Measurements from ENCODE around the gene ERG.

The ERG gene

DNA sequence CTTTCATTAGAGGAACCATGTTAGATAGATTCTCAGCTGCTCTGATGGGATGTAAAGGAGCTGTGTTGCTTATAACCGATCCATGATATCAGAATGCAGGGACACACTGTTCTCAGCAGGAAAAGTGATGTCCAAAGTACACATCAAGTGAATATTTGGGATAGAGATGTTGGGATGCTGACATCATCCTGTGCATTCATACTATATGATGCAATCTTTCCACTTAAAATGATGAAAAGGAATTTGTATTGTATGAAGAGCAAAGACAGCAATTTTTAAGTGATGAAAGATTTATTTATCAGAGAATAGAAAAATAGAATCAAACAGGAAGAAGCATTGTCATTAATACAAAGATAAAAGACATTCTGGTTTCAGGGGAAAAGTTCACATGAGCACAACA, 110.1 kb downstream of the ERG start:
- no peak for DNase-seq

DNA sequence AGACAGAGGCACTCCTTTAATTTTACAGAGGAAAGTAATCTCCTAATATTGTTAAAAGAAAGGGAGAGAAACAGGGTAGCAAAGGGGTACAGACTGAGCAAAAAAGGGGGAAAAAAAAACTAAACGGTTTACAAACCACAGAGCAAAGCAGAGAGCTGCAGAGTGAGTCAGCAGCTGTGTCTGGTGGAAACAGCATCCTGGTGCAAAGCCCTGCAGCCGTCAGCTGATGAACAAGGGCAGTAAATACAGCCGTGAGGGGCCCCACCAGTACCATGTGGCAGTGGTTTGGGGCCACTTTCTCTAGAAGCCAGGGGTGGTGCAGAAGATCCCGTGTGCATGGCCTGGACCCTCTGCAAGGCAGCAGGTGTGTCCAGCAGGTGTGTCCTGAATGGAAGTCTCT, 111.3 kb downstream of the ERG start:
- DNase-seq = no peak

DNA sequence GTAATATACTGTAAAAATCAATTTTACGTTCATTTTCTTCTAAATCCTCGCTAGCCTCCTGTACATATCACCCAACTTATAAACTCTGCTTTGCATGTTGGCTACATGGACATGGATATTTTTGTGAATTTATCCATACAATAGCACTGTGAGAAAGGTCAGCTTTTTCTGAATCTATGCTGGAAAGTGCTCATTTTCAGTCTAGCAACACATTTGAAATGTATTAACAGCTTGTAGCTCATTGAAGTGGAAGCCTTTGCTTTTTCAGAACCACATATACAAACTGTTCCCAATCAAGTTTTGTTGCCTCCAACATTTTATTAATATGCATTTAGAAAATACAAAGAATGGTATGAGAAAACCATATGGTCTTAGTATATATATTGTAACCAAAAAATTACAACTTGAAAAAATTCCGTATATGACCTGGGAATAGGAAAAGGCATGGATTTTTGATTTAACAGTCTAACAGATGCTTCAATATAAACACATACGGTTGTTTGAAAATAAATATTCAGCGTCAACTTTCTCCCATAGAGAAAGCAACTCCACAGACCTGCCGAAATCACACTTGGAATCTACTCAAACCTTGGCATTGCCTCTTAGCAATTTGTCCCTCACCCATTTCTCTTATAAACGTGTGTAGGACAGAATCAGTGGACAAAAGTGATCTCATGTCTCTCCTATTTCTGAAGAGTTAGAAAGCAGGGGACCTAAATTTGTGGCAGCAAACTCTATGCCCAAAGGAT, 112.7 kb downstream of the ERG start:
- no peak for DNase-seq

DNA sequence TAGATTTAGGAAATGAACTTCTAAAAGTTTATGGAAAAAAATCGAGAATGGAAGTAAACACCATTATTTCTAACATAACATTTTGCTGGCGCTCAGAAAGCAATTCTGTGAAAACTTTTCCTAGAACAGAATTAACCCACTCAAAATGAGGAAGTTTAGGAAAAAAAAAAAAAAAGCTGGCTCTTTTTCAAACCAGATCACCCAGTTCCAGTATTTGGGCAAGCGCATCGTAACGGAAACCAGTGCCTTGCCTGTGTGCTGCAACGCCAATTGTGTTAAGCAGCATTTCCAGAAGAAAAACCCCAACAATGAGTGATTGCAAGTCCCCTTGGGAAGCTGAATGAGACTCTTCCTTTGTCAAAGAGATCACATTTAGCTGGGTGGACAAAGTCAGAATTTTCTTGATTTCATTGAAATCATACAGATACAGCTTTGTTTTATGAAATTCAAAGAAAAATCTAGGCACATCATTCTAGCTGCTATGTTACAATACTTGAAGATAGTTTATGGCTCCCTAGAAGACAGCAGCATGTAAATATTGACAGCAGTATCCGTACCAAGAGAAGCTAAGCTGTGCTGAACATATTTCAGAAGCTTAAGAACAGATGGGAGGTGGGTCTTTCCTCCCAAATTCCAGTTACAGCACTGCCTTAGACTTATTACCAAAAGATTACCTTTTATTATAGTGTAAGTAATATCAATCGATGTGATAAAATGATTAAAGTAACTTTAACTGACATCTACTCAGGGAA, 113.4 kb downstream of the ERG start:
- DNase-seq = no peak

DNA sequence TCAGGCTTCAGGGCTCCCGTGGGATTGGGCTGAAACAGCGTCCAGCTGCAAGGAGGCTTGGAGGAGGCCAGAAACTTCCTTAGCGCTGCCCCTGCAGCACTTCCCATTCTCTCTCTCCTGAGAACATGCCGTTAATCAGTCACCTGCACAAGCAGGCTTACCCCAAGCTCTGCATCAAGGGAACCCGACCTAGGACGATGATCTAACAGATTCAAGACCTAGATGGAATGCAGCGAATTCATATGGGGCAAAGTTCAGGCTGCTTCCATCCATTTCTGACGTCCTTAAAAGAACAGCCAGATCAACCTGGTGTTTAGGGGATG, 114.1 kb downstream of the ERG start:
- no peak for DNase-seq

DNA sequence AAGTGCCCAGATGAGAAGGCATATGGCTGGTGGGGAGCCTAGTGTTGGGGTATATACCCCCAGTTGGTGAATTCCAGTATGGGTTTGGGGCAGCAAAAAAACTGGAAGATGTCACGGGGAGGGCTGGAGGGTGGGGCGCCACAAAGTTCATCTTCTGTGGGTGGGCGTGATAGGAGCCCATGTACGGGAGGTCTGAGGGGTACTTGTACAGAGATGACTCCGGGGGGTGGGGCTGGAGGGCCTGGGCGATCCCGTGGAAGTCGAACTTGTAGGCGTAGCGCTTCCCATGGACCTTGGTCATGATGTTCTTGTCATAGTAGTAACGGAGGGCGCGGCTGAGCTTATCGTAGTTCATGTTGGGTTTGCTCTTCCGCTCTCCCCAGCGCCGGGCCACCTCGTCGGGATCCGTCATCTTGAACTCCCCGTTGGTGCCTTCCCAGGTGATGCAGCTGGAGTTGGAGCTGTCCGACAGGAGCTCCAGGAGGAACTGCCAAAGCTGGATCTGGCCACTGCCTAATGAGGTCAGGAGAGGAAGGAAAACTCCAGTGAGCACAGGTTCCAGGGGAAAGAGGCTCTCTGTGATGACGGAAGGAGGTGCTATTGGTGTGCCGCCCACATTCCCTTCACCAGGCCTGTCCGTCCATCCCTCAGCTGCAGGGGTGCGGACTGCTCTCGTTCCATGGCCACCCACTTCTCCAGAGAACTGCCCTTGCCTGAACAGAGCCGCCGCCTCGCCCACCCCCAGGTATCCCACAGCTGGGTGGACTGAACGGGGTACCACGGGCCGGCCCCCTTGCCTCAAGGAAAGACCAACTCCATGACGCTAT, 114.7 kb downstream of the ERG start:
- DNase-seq = no peak

DNA sequence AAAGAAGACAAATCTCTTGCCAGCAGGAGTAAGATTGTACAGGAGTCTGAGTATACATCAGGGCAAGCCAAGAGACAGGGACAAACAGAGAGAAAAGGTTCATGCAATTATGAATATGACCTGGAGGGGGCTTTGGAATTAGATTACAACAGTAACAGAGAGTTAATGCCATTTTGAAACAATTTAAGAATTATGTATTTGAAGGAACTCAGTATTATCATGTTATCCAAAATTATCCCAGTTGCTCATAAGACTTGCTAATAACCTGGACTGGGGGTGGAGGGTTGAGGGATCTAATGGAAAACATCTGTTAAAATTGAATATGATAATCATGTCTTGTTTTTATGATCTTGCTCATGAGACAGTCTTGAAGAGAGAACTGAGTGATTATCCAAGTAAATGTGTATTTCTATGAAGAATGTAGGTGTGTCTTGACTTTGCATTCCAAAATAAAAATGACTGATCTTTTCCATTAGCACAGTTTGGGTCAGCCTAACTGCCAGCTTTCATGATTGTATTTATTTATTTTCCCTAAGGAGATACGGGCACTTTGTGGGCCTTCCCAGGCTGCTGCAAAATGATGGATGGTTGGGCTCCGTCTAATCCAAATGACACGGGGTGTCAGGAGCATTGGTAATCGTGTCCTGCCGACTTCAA, 117.7 kb downstream of the ERG start:
- DNase-seq = no peak

DNA sequence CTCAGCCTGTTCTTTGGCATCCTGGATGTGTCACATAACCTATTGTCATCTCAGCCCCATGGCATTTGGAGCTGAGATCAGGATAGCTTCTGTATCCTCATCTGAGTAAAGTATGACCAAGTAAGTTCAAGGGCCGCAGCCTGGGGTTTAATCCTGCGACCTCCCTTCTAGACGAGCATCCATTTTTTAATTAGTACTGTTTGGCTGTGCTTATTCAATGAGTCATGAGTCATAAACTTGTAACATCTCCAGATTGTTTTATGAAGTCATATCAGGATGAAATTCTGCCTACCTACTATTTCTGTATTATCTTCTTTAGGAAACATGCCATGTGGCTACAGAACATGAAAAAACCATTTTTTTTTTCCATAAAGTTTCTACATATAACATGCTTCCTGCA, 119.1 kb downstream of the ERG start:
- DNase-seq = no peak

DNA sequence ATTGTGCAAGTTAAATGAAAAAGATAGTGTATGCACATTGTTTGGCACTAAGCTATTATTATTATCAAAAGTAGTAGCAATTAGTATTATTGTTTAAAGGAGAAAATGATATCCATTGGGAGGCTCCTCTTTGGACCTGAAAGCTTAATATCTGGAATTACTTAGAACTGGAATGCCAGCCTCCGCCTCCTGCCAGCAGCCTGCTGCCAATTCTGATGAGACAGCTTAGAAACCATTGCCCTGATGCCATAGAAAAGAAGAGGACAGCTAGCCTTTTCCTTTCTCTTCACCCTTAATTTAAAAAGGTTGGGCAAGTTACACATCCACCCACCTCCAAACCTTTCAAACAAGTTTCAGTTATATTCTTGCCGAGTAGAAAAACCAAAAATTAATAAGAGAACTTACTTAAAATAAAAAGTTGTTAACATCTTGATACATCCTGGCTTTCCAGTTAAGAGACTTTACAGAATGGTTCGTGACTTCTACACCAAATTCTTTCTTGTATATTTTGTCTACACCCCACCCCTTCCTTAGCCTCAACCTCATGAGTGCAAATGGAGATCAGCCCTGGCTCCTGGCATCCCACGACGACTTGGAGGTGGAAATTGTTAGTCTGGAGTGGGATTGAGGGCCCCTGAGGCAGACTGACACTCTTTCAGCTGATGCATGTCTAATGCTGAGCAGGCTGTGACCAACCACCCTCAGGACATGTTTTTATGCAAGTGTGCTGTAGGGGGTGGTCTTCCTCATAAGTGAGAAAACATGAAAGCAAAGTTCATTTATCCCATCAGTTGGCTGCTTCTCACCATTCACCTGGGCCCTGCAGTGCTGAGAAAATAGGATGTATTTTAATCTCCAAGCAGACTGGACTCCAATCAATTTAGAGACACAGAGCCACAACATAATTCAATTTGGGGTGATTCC, 120.8 kb downstream of the ERG start:
- no peak for DNase-seq

DNA sequence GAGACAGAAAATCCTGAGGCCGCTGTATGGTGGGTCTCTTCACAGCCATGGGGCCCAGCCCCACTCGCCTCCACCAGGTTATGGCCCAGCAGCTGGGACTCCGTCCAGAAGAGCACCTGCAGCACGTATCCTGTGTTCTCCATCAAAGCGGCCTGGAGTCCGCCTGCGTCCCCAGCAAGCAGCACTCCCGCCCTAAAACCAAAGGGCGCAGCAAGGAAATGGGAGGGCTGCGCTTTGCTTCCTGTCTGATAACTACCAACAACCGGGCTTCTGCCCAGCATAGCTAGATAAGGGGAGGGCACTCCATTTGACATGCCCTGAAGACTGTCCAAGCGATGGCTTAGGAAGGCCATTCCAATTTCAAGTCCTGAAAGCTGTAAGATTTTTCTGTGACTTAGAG, 121.6 kb downstream of the ERG start:
- DNase-seq = no peak

DNA sequence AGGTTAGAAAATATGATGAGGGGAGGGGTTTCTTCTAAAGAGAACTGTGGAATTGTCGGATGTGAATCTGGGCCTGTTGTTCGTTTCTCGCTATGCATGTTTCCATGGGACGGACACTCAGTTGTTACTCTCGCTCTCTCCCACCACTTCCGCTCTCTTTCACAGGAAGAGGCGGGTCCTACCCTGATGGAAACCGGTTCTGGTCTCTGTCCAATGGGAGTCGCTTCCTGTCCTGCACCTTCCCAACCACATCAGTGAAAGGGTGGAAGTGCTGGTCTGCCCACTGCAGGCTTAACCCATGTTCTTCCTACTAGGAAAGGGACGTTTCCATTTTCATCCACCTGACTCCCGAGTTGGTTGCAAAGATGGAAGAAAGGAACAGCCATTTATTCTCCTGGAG, 122.0 kb downstream of the ERG start:
- DNase-seq = no peak

DNA sequence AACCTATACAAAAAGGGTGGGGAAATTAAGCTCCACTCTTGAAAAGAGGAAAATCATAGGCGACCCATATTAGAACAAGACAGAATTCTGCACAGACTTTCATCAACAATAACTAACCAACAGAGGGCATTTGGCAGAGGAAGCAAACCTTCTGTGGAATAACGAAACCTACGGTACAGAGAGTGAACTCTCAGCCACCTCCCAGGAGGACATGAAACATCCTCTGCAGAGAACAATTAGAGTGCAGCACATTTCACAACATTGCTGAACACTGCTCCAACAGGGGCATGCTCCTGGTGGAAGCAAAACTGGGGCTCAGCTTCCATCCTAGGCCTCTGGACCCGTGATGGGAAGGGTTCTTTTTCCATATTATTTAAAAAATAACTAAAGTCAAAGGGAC, 130.6 kb downstream of the ERG start:
- DNase-seq = no peak

DNA sequence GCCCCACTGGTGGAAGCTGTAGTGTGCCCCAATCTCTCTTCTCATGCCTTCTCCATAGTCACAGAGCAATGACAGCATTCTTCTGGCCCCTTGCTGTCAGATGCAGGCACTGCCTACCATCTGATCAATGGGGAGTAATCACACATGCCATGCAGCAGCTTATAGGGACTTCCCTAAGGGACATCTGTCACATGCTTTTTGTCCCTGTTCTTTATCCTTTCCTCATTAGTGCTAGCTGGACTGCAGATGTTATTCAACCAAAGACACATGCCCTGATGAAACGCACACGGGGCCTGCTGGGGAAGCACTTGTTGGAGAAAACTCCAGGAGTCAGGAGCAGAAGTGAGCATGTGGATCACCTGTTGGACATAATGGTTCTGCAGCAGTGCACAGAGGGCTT, 132.8 kb downstream of the ERG start:
- peak; percentile 78 for DNase-seq

DNA sequence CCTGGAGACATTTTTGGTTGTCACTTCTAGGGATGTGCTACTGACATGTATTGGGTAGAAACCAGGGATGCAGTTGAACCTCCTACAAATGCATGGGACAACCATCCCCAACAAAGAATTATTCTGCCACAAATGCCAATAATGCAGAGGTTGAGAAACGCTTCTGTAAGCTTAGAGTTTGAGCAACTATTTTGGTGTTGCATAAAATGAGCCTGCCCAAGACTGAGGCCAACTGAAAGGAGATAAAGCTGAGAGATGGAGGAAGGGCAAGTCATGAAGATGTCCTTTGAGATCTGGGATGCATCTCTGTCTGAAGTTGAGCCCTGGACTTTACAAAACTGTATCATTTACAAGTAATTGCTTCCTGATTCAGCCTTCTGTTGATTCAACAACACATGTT, 134.6 kb downstream of the ERG start:
- no peak for DNase-seq

DNA sequence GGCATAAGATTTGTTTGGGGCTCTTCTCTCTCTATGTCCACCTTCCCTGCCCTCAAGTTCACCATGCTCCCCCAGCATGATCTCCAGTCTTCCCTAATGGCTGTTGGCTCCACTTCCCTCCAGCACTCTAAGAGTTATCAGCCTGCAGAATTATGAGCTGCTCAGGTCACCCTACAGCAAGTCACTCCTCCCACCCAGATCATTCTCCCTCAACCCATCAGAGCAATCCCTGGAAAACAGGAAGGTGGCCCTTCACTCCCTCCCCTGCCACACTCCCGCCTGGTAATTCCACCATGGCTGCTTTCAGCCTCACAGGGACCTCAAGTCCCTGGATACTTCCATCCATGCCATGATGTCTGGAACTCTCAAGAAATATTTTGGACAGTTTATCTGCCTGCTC, 137.0 kb downstream of the ERG start:
- DNase-seq = no peak

DNA sequence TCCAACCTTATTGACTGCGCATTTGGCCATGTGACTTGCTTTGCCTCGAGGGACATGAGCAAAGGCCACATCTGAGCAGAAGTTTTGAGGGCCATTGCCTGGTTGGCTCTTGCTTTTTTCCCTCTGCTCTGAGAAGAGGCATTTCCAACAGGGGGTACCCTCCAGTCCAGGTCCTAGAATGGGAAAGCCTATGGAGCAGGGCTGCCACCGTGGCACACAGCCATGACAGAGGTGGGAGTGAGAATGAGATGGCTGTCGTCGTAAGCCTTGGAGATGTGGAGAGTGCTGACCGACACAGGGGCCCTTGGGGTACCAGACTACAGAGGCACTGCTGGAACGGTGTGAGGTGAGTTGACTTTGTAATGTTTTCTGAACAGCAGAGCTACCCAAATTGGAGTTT, 138.4 kb downstream of the ERG start:
- no peak for DNase-seq

DNA sequence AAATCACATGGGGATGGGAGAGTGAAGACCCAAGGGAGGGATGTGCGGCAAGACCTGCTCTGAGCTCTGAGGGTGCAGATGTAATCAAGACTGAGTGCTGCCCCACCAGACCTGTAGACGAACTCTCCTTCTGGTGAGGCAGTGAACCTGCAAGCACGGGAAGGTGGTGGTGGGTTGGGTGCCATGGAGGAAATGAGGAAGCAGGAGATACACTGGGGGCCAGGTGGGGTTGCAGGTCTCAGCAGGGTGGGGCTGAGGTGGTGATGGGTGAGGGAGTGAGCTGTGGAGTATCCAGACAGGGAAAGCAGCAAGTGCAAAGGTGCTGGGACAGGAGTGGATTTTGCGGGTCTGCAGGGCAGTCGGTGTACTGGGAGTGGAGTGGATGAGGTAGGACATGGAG, 139.2 kb downstream of the ERG start:
- no peak for DNase-seq

DNA sequence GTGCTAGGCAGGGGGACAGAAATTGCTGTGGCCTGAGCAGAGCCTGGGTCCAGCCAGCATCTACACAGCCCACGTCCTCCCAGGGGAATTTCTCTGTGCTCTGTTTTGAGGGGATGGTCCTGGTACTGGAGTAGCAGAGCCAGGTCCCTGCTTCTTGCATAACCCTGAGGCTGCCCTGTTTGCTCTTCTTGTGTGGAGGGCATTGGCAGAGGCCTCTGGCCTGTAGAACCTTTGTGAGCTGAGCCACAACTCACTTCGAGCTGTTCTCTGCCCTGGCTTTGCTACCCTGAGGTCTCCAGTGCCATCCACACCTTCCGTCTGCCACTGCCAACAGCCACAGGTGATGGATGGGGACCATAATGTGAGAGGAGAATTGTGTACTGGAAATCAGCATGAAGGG, 139.6 kb downstream of the ERG start:
- DNase-seq = no peak

DNA sequence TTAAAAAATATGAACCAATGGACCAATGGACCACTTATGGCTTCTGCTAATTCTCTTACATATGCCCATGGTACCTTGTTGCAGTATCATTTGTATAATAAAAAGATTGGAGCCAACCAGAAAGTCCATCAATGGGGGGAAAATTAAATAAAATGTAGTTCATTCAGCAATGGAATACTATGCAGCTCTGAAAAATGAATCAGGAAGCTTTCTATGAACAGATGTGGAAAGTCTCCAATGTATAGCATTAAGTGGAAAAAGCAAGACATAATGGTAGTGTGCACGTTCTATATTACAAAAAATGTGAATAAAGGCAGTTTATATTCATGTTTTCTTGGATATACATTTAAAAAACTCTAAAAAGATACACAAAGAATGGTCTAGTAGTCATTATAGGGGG, 140.2 kb downstream of the ERG start:
- no peak for DNase-seq

DNA sequence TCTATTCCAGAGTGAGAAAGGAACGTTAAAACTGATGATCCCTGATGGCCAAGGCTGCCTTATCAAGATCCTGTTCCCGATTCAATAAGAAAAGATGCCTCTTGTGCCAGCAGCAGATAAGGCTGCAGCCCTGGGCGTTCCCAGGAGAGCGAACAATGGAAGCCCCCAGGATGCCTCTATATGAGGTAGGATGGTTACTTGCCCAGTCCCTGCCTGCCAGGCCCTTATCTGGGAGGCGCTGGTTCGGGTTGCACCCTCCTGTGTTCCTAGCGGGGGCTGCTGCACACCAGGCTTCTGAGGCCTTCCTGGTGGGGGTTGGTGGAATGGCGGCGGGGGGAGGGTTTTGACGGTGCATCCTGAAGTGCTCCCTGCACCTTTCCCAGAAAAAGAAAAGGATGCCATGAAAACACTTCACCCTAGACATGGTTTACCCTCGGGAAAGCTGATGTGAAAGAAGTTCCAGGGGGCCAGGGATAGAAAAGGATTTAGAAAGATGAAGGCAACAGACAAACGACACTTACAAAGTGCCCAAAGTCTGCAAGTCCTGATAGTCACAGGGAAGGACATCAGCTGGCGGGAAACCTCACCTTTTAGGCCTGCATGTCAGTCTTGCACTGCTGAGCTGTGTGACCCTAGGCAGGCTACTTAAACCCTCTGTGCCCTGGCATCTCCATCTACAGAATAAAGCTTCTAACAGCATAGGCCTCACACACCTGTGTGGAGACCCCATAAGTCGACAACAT, 141.2 kb downstream of the ERG start:
- DNase-seq = no peak

DNA sequence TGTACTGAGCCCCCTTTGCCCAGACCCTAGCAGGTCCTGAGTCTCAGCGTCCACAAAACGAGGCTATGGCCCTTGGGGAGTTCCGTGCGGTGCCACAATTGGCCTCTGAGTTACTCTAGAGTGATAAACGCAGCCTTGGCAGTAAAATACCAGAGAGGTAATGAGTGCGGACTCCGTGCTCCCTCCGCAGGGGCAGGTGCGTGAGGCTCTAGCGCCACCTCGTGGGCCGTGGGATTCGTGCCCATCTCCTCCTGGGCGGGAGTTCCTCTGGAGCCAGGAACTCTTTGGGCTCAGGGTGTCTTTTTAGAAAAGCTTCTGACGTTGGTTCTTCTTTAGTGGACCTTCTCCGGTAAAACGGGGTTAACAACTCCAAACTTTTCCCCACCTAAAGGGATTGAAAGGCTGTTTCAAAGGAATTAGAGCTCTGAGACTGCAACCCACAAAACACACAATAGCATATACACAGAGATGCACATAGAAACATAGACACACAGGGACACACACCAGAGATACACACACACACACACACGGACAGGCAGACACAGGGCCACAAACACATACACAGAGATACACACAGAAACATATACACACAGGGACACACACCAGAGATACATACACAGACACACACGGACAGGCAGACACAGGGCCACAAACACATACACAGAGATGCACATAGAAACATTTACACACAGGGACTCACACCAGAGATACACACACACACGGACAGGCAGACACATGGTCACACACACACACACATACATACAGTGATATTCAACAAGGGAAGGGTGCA, 142.1 kb downstream of the ERG start:
- no peak for DNase-seq
